Panc1 (cell line): ENCODE data around the gene CHN1. TPM values are rescaled to one million over a fixed set of nuclear protein-coding genes. Genes with fewer than 3 reads are reported as not detected.

ENCODE experiments used
- ATAC-seq: fragments of 200-7000 bp; cut with Tn5 transposase; 2 replicates; pipeline ENCODE4 v1.9.1; 2020; ENCODE audit warnings: mild to moderate bottlenecking, moderate library complexity
- BruUV-seq: library from RNA; stranded (reverse); fragments of 400-500 nt; replicated peaks from 2 replicates; lab custom pipeline; 2021; lab: Mats Ljungman, UMichigan
- CTCF ChIA-PET: fragments of 300-600 bp; sonication (Branson Sonifier 250); formaldehyde crosslinking; loops from one replicate; lab custom pipeline; 2022; ENCODE audit warnings: antibody characterized with exemption; lab: Charles Lee
- POLR2A ChIA-PET: fragments of 300-600 bp; sonication (Branson Sonifier 250); formaldehyde crosslinking; loops from one replicate; lab custom pipeline; 2022; ENCODE audit warnings: antibody characterized with exemption; lab: Charles Lee
- DNase-seq: peaks from one replicate; pipeline ENCODE4 v3.0.0-alpha.2; 2010; ENCODE audit warnings: low read depth, low spot score
- H3K27ac ChIP-seq: 2 replicates; pipeline ENCODE4 v1.5.1; 2011; ENCODE audit warnings: mild to moderate bottlenecking, low read length, inconsistent platforms
- H3K27me3 ChIP-seq: fragments of 200-500 bp; sonication (Bioruptor generic); 2 replicates; pipeline ENCODE4 v1.6.0; 2014; ENCODE audit warnings: low read length, inconsistent platforms; ENCODE audit not compliant: control insufficient read depth, insufficient read depth
- H3K36me3 ChIP-seq: fragments of 200-500 bp; sonication (Bioruptor generic); 2 replicates; pipeline ENCODE4 v1.5.1; 2014; ENCODE audit warnings: inconsistent platforms, mild to moderate bottlenecking, low read length, moderate library complexity; ENCODE audit not compliant: control insufficient read depth, insufficient read depth
- H3K4me1 ChIP-seq: 2 replicates; pipeline ENCODE4 v1.5.1; 2011; ENCODE audit warnings: inconsistent platforms, mild to moderate bottlenecking, low read length, moderate library complexity; ENCODE audit not compliant: control insufficient read depth, insufficient read depth
- H3K4me3 ChIP-seq, 2 experiments: 2 replicates each; pipeline ENCODE4 v1.5.1; 2011 to 2012; ENCODE audit warnings: low read depth in 2 of 2, low read length in 2 of 2, mild to moderate bottlenecking in 2 of 2, inconsistent platforms in 1 of 2, moderate library complexity in 1 of 2
- H3K9me3 ChIP-seq: fragments of 200-500 bp; sonication (Bioruptor generic); 2 replicates; pipeline ENCODE4 v1.5.1; 2014; ENCODE audit warnings: low read depth, mild to moderate bottlenecking, inconsistent platforms, low read length, moderate library complexity; ENCODE audit not compliant: control insufficient read depth, insufficient read depth
- POLR2AphosphoS5 ChIP-seq: IDR thresholded peaks from 2 replicates; pipeline ENCODE4 v1.6.1; 2012; ENCODE audit warnings: mild to moderate bottlenecking, low read depth, low read length, moderate library complexity
- SIN3A ChIP-seq: IDR thresholded peaks from 2 replicates; pipeline ENCODE4 v1.6.1; 2012; ENCODE audit warnings: low read depth, mild to moderate bottlenecking, low read length, moderate library complexity, borderline replicate concordance; ENCODE audit not compliant: insufficient read depth
- TCF7L2 ChIP-seq: IDR thresholded peaks from 2 replicates; pipeline ENCODE4 v1.6.1; 2011; ENCODE audit warnings: mild to moderate bottlenecking, low read depth, low read length, inconsistent platforms
- in situ Hi-C: cut with HindIII; loops from 2 replicates; pipeline ENCODE4 v1.10.0; 2016; ENCODE audit warnings: low sequenced_read_pairs, low pct_unique_long_range_greater_than_20kb
- intact Hi-C: fragments of 100-400 bp; cut with micrococcal nuclease; formaldehyde crosslinking; loops from one replicate; pipeline ENCODE4 v1.10.0; 2022; ENCODE audit not compliant: unreplicated experiment
- total RNA-seq: library from RNA; stranded (reverse); gene quantifications from one replicate; pipeline ENCODE4 v1.2.1, GENCODE V29; 2021; ENCODE audit not compliant: unreplicated experiment
- TF ChIP-seq, protein P1 (sequence below): fragments of 450-650 bp; IDR thresholded peaks from 2 replicates; pipeline ENCODE4 v1.5.1; 2017; ENCODE audit warnings: mild to moderate bottlenecking
- TF ChIP-seq, protein P2 (sequence below), 2 experiments: IDR thresholded peaks; 2 replicates each; pipeline ENCODE4 v1.6.1; 2011 to 2012; ENCODE audit warnings: low read depth in 2 of 2, control low read depth in 1 of 2, low read length in 1 of 2, mild to moderate bottlenecking in 1 of 2, moderate library complexity in 1 of 2; ENCODE audit not compliant: insufficient read depth in 1 of 2

The CHN1 gene
- total RNA-seq, 1 experiment from 2014 or later, result 20.8 TPM

DNA sequence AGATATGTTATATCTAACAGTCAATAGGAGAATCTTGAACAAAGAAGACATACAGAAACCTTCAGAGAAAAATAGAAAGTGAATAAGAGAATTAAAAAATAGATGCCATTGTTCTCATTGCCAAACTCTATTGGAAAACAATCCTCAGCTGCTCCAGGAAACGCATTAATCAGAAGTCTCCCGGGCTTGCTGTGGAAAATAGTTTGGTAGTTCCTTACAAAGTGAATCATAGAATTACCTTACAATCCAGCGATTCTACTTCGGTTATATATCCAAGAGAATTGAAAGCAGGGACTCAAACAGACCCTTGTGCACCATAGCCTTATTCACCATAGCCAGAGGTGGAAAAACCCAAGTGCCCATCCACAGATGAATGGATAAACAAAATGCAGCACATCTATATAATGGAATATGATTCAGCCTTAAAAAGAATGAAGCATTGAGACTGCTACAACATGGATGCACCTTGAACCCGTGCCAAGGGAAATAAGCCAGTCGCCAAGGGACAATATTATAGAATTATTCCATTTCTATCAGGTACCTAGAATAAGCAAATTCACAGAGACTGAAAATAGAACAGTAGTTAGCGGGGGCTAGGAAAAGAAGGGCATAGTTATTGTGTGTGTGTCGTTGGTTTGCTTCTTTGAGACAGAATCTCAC, 219.0 kb downstream of the CHN1 start:
- in situ Hi-C loops (loop anchor here (25.0 kb wide), 1 partner anchor 176 kb away; no protein-coding TSS in a partner anchor), intact Hi-C loops (no loop called here)
- H3K36me3 ChIP-seq, result no peaks in the 10 kb centered on the region
- no peak for DNase-seq
- ChIA-PET CTCF (no interaction called here), POLR2A (interaction anchor here (0.6 kb wide), 1 partner anchor 10 kb away, joined by 4 read pairs; no protein-coding TSS in a partner anchor)
- H3K9me3 ChIP-seq, result no peaks in the 10 kb centered on the region
- no peaks in the 10 kb centered on the region for H3K27me3 ChIP-seq
- ATAC-seq, result no peak
- H3K4me3 ChIP-seq, result no peak overlapping the region
- TF ChIP-seq, protein P1, sequence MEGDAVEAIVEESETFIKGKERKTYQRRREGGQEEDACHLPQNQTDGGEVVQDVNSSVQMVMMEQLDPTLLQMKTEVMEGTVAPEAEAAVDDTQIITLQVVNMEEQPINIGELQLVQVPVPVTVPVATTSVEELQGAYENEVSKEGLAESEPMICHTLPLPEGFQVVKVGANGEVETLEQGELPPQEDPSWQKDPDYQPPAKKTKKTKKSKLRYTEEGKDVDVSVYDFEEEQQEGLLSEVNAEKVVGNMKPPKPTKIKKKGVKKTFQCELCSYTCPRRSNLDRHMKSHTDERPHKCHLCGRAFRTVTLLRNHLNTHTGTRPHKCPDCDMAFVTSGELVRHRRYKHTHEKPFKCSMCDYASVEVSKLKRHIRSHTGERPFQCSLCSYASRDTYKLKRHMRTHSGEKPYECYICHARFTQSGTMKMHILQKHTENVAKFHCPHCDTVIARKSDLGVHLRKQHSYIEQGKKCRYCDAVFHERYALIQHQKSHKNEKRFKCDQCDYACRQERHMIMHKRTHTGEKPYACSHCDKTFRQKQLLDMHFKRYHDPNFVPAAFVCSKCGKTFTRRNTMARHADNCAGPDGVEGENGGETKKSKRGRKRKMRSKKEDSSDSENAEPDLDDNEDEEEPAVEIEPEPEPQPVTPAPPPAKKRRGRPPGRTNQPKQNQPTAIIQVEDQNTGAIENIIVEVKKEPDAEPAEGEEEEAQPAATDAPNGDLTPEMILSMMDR, result no peak
- TF ChIP-seq TCF7L2, result no peak
- TF ChIP-seq, protein P2, sequence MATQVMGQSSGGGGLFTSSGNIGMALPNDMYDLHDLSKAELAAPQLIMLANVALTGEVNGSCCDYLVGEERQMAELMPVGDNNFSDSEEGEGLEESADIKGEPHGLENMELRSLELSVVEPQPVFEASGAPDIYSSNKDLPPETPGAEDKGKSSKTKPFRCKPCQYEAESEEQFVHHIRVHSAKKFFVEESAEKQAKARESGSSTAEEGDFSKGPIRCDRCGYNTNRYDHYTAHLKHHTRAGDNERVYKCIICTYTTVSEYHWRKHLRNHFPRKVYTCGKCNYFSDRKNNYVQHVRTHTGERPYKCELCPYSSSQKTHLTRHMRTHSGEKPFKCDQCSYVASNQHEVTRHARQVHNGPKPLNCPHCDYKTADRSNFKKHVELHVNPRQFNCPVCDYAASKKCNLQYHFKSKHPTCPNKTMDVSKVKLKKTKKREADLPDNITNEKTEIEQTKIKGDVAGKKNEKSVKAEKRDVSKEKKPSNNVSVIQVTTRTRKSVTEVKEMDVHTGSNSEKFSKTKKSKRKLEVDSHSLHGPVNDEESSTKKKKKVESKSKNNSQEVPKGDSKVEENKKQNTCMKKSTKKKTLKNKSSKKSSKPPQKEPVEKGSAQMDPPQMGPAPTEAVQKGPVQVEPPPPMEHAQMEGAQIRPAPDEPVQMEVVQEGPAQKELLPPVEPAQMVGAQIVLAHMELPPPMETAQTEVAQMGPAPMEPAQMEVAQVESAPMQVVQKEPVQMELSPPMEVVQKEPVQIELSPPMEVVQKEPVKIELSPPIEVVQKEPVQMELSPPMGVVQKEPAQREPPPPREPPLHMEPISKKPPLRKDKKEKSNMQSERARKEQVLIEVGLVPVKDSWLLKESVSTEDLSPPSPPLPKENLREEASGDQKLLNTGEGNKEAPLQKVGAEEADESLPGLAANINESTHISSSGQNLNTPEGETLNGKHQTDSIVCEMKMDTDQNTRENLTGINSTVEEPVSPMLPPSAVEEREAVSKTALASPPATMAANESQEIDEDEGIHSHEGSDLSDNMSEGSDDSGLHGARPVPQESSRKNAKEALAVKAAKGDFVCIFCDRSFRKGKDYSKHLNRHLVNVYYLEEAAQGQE (IDR thresholded peaks at IDR 0.05; ENCODE audit: insufficient read depth in 1 of 2, low read depth in 2 of 2, low read length in 1 of 2), result no peak
- no peak for TF ChIP-seq POLR2AphosphoS5
- no peak for TF ChIP-seq SIN3A
- H3K27ac ChIP-seq, result no peak overlapping the region
- BruUV-seq, result no TSS peak
- no peaks in the 10 kb centered on the region for H3K4me1 ChIP-seq

DNA sequence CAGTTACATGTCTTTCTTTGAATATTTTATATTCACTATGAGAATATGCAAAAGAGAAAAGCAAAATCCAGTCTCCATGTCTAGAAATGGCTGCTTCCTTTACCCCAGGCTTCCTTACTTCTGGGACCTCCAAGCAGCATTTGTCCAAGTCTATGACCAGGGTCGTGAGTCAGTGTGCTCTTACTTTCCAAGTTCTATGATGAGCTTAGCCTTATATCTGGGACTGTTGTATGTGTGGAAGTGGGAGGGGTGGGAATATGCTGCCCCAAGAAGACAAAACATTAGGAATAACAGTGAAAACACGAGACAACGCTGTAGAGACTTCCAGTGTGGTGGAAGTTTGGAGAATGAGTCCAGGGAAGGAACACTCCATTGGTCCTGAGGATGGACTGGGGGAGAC, 219.7 kb downstream of the CHN1 start:
- in situ Hi-C loops (loop anchor here (25.0 kb wide), 1 partner anchor 177 kb away; no protein-coding TSS in a partner anchor), intact Hi-C loops (no loop called here)
- no TSS peak for BruUV-seq
- Histone ChIP-seq H3K4me3 (no peak overlapping the region), H3K9me3 (no peaks in the 10 kb centered on the region), H3K36me3 (no peaks in the 10 kb centered on the region), H3K27me3 (no peaks in the 10 kb centered on the region), H3K27ac (no peak overlapping the region), H3K4me1 (no peaks in the 10 kb centered on the region)
- ATAC-seq, result no peak
- ChIA-PET CTCF (no interaction called here), POLR2A (no interaction called here)
- TF ChIP-seq SIN3A (no peak), POLR2AphosphoS5 (no peak), TCF7L2 (no peak)
- TF ChIP-seq, protein P1, result no peak
- TF ChIP-seq, protein P2 (IDR thresholded peaks at IDR 0.05; ENCODE audit: insufficient read depth in 1 of 2, low read depth in 2 of 2, low read length in 1 of 2), result no peak
- no peak for DNase-seq
